Muscle of back (tissue), 11 donors: ENCODE results near the gene PRDM2. TPM values are rescaled to one million over a fixed set of nuclear protein-coding genes. Genes with fewer than 3 reads are reported as not detected.

Experiments
- DNase-seq, 3 donors: peaks; one replicate each; pipeline versions ENCODE4 v3.0.0 to v3.0.0-alpha.2; 2013
- polyA plus RNA-seq, 10 donors: library from polyadenylated mRNA; unstranded; fragments of 120-200 nt; gene quantifications; one replicate each; pipeline ENCODE4 v1.2.1, GENCODE V29; 2013; ENCODE audit not compliant: insufficient read length in 10 of 10

PRDM2 gene
- polyA plus RNA-seq, 10 donors: 28.3 to 43.8 (median 38.3) TPM

DNA sequence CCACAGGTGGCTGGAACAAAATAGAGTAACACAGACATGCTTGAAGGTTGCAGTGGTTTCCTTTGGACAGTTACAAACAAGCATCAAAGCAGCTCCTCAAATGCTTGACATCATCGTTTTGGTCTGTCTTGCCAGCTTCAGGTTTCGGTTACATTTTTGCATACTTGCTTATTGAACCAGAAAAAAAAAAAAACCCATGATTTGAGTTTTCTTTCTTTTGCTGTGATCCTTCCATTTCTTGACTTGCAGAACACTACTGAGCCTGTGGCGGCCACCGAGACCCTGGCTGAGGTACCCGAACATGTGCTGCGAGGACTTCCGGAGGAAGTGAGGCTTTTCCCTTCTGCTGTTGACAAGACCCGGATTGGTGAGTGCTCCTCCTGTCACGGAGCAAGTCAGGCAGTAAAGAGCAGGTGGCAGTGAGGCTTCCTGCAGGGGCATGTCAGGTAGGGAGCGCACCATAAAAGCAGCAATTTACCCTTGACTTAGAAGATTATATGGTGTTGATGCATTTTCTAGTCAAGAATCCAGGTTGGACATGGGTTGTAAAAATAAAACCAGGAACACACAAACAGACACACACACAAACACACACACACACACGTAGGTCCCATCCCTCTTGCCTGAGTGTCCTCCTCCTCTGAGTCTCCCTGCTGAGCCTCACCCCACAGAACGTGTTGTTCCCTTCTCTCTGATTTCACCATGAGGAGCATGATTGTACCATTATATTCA is 30.9 kb downstream of the PRDM2 start:
- peak in 1 of 3 donors; percentile 28 for DNase-seq

DNA sequence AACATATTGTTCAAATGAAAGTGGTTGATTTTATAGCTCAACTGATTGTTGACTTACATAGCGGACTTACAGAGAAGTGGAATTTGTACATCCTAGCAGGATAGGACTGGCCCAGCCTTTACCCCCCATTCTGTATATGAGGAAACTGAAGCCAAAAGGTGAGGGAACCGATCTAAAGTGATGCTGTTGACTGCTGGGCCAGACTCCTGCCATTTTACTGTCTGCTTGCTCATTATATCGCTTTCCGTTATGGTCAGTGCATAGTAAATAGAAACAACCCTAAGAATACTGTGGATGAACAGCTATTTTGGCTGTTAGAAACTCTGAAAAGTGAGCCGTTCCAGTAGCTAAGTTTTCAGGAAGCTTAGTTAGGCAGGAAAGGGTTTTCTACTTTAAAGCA is 31.9 kb downstream of the PRDM2 start:
- no peak for DNase-seq

GRCh38 chr1:13732971-13733667 is 33.1 kb downstream of the PRDM2 start:
- DNase-seq: peak in 1 of 3 donors; percentile 38

DNA sequence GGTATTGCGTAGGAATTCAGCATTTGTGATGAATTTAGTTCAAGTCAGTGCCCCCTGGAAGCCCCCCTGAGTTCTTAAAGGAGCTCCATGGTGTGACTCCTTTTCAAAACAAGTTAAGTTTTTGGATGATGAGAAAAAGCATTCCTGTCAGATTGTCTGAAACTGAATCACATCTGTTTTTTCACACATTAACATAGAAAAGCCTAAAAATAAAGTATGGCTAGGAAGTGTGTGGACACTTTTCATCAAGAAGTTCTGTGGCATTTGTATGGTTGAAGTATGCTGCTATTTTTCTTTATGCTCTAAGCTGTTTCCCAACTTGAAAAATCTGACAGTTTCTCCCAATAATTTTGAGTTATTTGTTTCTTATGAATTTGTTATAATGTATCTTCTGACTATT is 33.7 kb downstream of the PRDM2 start:
- DNase-seq: peak in 1 of 3 donors; percentile 14

- DNase-seq: no peak
Measured at GRCh38 chr1:13735168-13735930, 35.4 kb downstream of the PRDM2 start.

DNA sequence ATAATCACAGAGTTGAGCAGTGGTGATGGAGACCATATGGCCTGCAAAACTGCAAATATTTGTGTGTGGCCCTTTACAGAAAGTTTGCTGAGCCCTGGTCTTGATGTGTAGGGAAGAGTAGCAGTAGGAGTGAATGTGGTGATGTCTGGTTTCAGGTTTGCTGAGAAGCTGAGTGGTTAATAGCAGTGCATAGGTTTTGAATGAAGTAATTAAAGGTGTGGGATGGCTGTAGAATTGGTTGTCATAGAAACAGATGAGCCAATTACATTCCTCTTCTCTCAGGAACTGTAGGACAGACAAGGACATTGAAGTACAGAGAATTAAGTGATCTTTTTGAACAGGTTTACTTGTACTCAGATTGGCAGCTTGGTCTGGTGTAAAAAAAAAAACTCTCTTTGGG is 37.4 kb downstream of the PRDM2 start:
- no peak for DNase-seq

DNA sequence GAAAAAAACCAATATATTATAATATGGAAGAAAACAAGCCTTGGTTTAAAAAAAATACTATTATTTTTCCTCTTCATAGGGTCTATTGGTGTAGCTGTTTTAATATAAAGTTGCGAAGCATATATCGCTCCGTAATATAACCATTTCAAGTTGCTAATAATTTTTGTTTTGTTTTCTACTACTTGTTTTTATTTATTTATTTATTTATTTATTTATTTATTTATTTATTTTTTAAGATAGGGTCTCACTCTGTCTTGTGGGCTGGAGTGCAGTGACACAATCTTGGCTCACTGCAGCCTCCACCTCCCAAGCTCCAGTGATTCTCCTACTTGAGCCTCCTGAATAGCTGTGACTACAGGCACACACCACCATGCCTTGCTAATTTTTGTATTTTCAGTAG is 46.4 kb downstream of the PRDM2 start:
- DNase-seq: no peak

- peak; percentile 96 to 98 (median 98) for DNase-seq
Measured at GRCh38 chr1:13748610-13749505, 48.9 kb downstream of the PRDM2 start.

DNA sequence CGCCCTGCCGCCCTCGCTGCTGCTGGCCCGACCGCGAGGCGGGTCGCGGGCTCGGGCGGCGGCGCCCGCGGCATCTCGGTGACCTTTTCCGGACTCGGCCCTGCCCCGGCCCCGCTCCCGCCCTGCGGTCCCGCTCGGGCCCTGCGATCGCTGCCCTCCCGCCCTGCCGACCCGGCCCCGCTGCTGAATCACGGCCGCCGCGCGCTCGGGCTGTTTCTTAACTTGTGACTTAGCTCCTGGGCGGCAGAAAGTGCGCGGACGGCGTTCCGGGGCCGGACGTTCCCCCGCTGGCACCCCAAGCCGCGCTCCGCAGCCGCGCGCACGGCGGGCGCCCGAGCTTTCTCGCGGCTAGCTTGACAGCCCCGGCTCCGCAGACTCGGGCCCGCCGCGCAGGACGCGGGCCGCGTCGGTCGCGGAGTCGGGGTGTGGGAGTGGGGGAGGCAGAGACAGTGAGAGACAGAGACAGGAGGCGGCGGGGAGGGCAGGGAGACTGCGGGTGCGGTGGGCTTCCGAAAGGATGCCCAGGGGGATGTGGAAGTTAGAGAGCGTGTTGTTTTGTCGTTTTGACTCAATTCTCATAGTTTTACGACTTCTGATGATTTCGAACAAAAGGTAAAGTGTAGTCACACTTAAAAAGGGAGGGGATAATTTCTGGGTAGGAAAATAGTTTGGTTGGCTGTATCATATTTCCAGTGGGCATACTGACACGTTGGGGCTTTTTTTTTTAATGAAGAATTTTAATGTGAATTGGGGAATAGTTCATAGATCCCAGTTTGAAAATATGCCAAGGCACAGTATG is 49.8 kb downstream of the PRDM2 start:
- DNase-seq: peak; percentile 23 to 87 (median 56)

DNA sequence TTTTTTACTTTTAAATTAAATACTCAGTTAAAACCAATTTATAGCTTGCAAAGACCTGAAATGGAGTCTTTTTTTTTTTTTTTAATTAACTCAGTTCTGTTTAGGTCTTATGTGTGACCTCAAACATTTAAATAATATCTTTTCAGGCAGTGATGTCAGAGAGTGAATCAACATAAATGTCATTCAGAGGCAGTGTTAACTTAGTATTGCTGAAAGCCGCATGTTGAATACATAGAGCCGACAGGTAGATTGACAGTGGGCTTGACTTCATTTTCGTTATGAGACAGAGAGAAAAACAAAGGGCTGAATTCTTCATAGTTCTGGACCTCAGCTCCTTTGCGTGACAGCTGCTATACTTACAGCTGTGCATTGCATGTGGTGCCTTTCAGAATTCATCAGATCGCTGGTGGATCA is 51.5 kb downstream of the PRDM2 start:
- DNase-seq: no peak

GRCh38 chr1:13751985-13752384 is 52.0 kb downstream of the PRDM2 start:
- no peak for DNase-seq

DNA sequence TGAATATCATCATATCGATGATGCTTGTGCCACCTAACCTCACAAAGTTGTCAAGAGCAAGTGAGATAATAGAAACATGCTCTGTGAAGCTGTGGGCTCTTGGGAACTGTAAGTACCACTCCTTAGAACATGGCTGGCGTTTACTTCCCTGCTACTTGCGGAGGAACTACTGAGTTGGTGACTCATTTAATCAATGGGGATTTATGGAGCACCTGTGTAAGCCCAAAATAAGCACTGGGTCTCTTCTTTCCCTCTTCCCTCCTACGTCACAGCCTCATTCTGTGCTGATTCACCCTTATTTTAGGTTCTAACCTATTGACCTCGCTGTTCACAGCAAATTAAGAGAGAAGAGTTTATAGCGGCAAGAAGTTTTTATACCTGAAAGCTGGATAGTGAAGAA is 52.9 kb downstream of the PRDM2 start:
- no peak for DNase-seq

- DNase-seq: no peak
Measured at GRCh38 chr1:13753636-13754402, 53.8 kb downstream of the PRDM2 start.

DNA sequence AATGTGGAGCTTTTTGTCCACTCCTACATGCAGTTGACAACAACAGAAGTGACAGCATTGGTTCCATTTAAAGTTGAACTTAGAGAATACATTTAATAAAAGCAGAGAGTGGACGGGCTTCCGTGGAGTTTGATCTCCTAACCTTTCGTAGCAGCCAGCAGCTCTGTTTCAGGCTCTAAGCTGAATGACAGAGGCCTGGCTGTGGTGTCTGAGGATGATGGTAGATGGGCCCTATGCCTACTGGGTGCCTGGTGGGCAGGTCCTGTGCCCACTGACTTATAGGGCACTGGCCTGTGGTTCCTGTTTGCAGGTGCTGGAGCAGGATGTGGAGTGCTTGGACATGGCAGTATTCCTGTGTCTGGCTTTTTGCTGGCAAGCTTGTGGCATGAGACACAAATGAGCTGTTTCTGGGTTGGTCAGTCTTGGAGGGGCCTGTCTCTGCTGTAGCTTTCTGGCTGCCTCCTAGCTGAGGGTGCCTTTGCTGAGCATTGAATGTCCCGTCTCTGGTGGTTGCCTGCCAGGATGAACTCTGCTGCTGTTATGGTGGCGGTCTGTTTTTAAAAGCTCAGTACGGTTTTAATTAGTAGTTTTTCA is 54.6 kb downstream of the PRDM2 start:
- no peak for DNase-seq

DNA sequence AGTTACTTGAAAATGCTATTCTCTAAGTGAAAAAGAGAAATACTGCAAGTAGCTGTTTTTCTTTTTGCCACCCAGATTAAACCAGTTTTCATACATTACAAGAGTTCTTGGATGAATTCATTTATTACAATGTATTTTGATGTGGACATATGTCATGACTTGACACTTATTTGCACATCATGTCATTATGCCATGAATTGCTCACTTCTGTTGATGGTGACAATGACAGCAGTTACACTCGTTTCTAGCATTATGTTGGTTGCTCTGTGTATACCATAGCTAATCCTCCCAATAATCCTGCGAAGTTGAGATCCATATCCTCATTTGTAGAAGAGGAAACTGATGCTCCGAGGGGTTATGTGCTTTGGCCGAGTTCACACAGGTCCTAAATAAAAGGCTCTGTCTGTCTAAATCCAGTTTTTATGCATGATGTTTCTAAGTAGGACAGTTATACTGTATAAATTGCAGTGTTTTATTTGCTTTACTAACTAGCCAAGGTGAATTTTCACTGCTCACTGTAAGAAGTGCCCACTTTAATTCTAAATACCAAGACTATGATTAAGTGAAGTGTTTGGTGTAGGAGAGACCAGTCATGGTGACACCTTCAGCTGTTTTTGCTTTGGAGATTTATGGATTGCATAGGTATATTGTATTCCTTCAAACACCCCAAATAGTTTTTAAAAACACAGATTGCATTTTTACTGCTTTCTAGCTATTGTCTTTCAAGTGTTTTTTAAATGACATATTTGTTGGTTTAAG is 56.7 kb downstream of the PRDM2 start:
- DNase-seq: no peak

- DNase-seq: no peak
Measured at GRCh38 chr1:13757693-13758092, 57.7 kb downstream of the PRDM2 start.

DNA sequence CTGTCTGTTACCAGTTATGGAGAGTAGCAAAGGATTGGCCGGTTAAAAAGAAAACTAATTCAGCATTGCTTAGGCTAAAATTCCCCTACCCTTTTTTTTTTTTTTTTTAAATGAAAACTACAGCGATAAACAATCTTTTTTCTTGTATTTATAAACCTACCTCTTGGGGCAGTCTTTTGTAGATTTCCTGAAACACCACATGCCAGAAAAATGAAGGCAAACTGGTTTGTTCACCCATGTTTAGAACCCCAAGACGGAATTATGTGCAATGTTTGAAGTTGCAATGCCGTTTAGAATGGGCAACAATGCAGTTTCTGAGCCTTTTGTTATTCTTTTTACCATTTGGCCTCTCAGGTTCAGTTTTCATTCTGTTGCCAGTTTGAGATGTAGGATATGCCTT is 59.1 kb downstream of the PRDM2 start:
- DNase-seq: no peak

DNA sequence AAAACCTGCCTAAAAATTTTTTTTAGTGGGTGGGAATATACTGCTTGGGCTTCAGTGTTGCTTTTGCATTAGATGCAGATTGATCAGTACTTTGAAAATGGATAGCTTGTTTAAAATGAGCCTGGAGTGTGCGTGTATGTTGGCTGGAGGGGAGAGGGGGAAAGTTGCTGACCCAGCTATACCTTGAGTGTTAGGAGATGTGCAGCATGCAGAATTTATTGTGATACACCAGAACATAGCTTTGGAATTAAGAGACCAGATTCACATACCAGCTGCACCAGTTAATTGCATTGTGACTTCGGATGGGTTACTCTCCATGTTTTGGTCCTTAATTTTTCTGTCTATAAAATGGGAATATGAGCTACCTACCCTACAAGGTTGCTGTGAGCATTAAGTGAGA is 60.4 kb downstream of the PRDM2 start:
- DNase-seq: no peak

DNA sequence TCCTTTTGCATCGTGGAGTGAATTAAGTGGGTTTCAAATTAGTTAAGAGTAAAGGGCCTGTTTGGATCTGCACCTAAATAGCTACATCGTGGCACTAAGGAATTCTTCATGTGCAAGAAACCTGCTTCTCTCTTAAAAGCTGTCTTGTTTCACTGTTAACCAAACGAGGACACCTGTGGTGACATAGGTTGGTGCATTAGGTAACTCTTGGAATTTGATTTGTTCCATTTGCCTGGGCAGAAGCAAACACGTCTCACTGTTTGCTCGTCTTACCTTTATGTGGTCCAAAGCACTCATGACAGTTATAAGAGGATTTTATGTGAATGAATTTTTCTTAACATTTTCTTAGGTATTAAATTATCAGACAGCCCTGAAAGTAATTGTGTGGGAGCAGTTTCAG is 60.9 kb downstream of the PRDM2 start:
- no peak for DNase-seq
